HepG2 (cell line): Measurements from ENCODE around the gene NTRK2. TPM values are rescaled to one million over a fixed set of nuclear protein-coding genes. Genes with fewer than 3 reads are reported as not detected.

Source experiments
- ATAC-seq: fragments of 200-7000 bp; cut with Tn5 transposase; 3 replicates; pipeline ENCODE4 v1.9.1; 2020; ENCODE audit warnings: mild to moderate bottlenecking, moderate library complexity
- BruUV-seq: library from RNA; stranded (reverse); fragments of 400-500 nt; replicated peaks from 2 replicates; lab custom pipeline; 2021; lab: Mats Ljungman, UMichigan
- CTCF ChIA-PET: fragments of 300-600 bp; formaldehyde crosslinking; extraction: SDS; loops from one replicate; lab custom pipeline; 2021; ENCODE audit warnings: low total read pairs, inconsistent platforms, low intra/inter-chr PET ratio; lab: Yijun Ruan, JAX
- POLR2A ChIA-PET: fragments of 350-600 bp; sonication (Branson Sonifier 250); formaldehyde crosslinking; loops from one replicate; lab custom pipeline; 2020; ENCODE audit warnings: antibody characterized with exemption, inconsistent platforms; lab: Yijun Ruan, JAX
- DNase-seq: peaks from one replicate; pipeline ENCODE4 v3.0.0-alpha.2; 2015; ENCODE audit warnings: low spot score
- FAIRE-seq: peaks from 3 replicates; lab custom pipeline; 2011; peaks lifted over from hg19 to GRCh38; lab: Jason Lieb, UNC
- H2AFZ ChIP-seq: one replicate; pipeline ENCODE4 v1.6.1; 2011; ENCODE audit warnings: low read length, inconsistent platforms
- H3K27ac ChIP-seq: fragments of 300-600 bp; 3 replicates; pipeline ENCODE4 v1.8.0; 2011; ENCODE audit warnings: mixed run types, mild to moderate bottlenecking, mixed read lengths, low read length, inconsistent platforms; ENCODE audit not compliant: insufficient read depth; ENCODE audit errors: extremely low read length
- H3K27me3 ChIP-seq, 2 experiments: fragments of 200-600 bp in 1 of 2; 2 replicates in 1 of 2; 3 replicates in 1 of 2; pipeline versions ENCODE4 v1.6.0 to v1.8.0; 2011; ENCODE audit warnings: low read length in 2 of 2, mild to moderate bottlenecking in 2 of 2, moderate library complexity in 2 of 2, inconsistent platforms in 1 of 2; ENCODE audit not compliant: insufficient read depth in 2 of 2, control insufficient read depth in 1 of 2
- H3K36me3 ChIP-seq, 2 experiments: fragments of 200-600 bp in 1 of 2; replicated peaks in 1 of 2; 2 replicates in 1 of 2; 3 replicates in 1 of 2; pipeline versions ENCODE4 v1.5.1 to v1.8.0; 2011; ENCODE audit warnings: low read length in 2 of 2, inconsistent platforms in 1 of 2; ENCODE audit not compliant: insufficient read depth in 2 of 2, control insufficient read depth in 1 of 2
- H3K4me1 ChIP-seq: 2 replicates; pipeline ENCODE4 v1.5.1; 2012; ENCODE audit warnings: low read length, inconsistent platforms; ENCODE audit not compliant: insufficient read depth
- H3K4me2 ChIP-seq: 2 replicates; pipeline ENCODE4 v1.6.0; 2011; ENCODE audit warnings: low read depth, low read length, inconsistent platforms
- H3K4me3 ChIP-seq, 3 experiments: fragments of 200-600 bp in 1 of 3; sonication (generic), shearing (Covaris generic) in 1 of 3; replicated peaks in 1 of 3; 2 replicates each; pipeline ENCODE4 v1.5.1; 2011 to 2016; ENCODE audit warnings: low read length in 3 of 3, inconsistent platforms in 2 of 3, low read depth in 2 of 3, mild to moderate bottlenecking in 2 of 3, control low read depth in 1 of 3, mixed read lengths in 1 of 3; ENCODE audit not compliant: insufficient read depth in 1 of 3
- H3K79me2 ChIP-seq: one replicate; pipeline ENCODE4 v1.6.1; 2011; ENCODE audit warnings: low read length, inconsistent platforms; ENCODE audit not compliant: insufficient read depth
- H3K9ac ChIP-seq: 2 replicates; pipeline ENCODE4 v1.6.0; 2011; ENCODE audit warnings: mild to moderate bottlenecking, low read depth, low read length, inconsistent platforms; ENCODE audit not compliant: insufficient read depth
- H3K9me3 ChIP-seq: 2 replicates; pipeline ENCODE4 v1.5.1; 2012; ENCODE audit warnings: mild to moderate bottlenecking, low read length
- H4K20me1 ChIP-seq: 2 replicates; pipeline ENCODE4 v1.6.0; 2011; ENCODE audit warnings: inconsistent platforms, mild to moderate bottlenecking, low read length, moderate library complexity; ENCODE audit not compliant: insufficient read depth
- CEBPB ChIP-seq: IDR thresholded peaks from 2 replicates; pipeline ENCODE4 v1.6.1; 2011; ENCODE audit warnings: low read depth, low read length, improper control_type of control experiment, borderline replicate concordance
- CEBPZ ChIP-seq: IDR thresholded peaks from 2 replicates; pipeline ENCODE4 v1.6.1; 2012; ENCODE audit warnings: low read length, improper control_type of control experiment
- GFI1 ChIP-seq: sonication (generic); formaldehyde crosslinking; IDR thresholded peaks from 2 replicates; pipeline ENCODE4 v1.5.0; 2020; ENCODE audit warnings: missing genetic modification reagents, mild to moderate bottlenecking, borderline replicate concordance
- GMEB1 ChIP-seq: sonication (generic); formaldehyde crosslinking; IDR thresholded peaks from 2 replicates; pipeline ENCODE4 v1.5.1; 2020; ENCODE audit warnings: missing genetic modification reagents, mild to moderate bottlenecking, borderline replicate concordance
- MIER2 ChIP-seq: IDR thresholded peaks from 2 replicates; pipeline ENCODE4 v1.6.1; 2016; ENCODE audit warnings: missing biosample characterization, missing genetic modification reagents
- MIXL1 ChIP-seq: IDR thresholded peaks from 2 replicates; pipeline ENCODE4 v1.6.1; 2016
- SCMH1 ChIP-seq: sonication (generic); formaldehyde crosslinking; IDR thresholded peaks from 2 replicates; pipeline ENCODE4 v1.9.0; 2021; ENCODE audit warnings: missing genetic modification reagents, mild to moderate bottlenecking, borderline replicate concordance
- ZBTB33 ChIP-seq: sonication (generic); formaldehyde crosslinking; IDR thresholded peaks from 2 replicates; pipeline ENCODE4 v1.4.0; 2020; ENCODE audit warnings: missing genetic modification reagents
- ZFAT ChIP-seq: sonication (generic); formaldehyde crosslinking; conservative IDR thresholded peaks from 2 replicates; pipeline ENCODE4 v1.8.1; 2023; ENCODE audit warnings: missing genetic modification reagents, inconsistent platforms
- ZFP82 ChIP-seq: sonication (generic); formaldehyde crosslinking; IDR thresholded peaks from 2 replicates; pipeline ENCODE4 v1.5.1; 2020; ENCODE audit warnings: mild to moderate bottlenecking, missing genetic modification reagents, borderline replicate concordance
- ZNF205 ChIP-seq: IDR thresholded peaks from 2 replicates; pipeline ENCODE4 v1.6.1; 2018; ENCODE audit warnings: missing biosample characterization, missing genetic modification reagents
- ZNF563 ChIP-seq: sonication (generic); formaldehyde crosslinking; IDR thresholded peaks from 2 replicates; pipeline ENCODE4 v1.8.0; 2022; ENCODE audit warnings: mild to moderate bottlenecking, moderate library complexity, missing genetic modification reagents
- ZNF605 ChIP-seq: sonication (generic); formaldehyde crosslinking; IDR thresholded peaks from 2 replicates; pipeline ENCODE4 v1.8.0; 2022; ENCODE audit warnings: mild to moderate bottlenecking, missing genetic modification reagents
- WGBS: methylation state at CpG from one replicate; pipeline ENCODE4 v1.1.6; 2017; ENCODE audit warnings: low lambda C conversion rate; 5-methylcytosine and 5-hydroxymethylcytosine counted together
- in situ Hi-C: cut with HindIII; loops from 2 replicates; pipeline ENCODE4 v1.10.0; 2017; ENCODE audit warnings: low pct_unique_long_range_greater_than_20kb; ENCODE audit not compliant: extremely low pct_ligation_motif_present
- intact Hi-C: fragments of 100-400 bp; cut with micrococcal nuclease; formaldehyde crosslinking; loops from one replicate; pipeline ENCODE4 v1.10.0; 2022; ENCODE audit not compliant: unreplicated experiment
- polyA plus RNA-seq, 8 experiments: library from polyadenylated mRNA; depleted of rRNA in 3 of 8; stranded (reverse) in 7 of 8; unstranded in 1 of 8; fragments of >200 nt; fragmentation: Illumina TruSeq in 4 of 8; extraction: Trizol in 4 of 8; gene quantifications; 2 replicates each; pipeline versions ENCODE4 v1.2.1 to v1.2.3, GENCODE V29; 2011 to 2016; ENCODE audit warnings: low read depth in 4 of 8, missing spikeins in 1 of 8, mixed read lengths in 1 of 8; ENCODE audit not compliant: insufficient read depth in 1 of 8
- total RNA-seq, 5 experiments: library from RNA; depleted of rRNA; stranded (reverse); fragments of >200 nt; fragmentation: Illumina TruSeq; extraction: Trizol; gene quantifications; 2 replicates each; pipeline ENCODE4 v1.2.3, GENCODE V29; 2016; ENCODE audit warnings: low read depth in 1 of 5

NTRK2 gene
- total and polyA plus RNA-seq, 2 of the 13 experiments (the other 11 are each of a cell fraction or from before 2014, with no cell fraction given), result not detected

- in situ Hi-C loops (no loop called here), intact Hi-C loops (no loop called here)
- Histone ChIP-seq H2AFZ (no peak overlapping the region), H3K27me3 (no peaks in the 10 kb centered on the region), H4K20me1 (no peaks in the 10 kb centered on the region), H3K79me2 (no peaks in the 10 kb centered on the region), H3K4me2 (no peak overlapping the region), H3K27ac (no peak overlapping the region), H3K36me3 (no peaks in the 10 kb centered on the region), H3K9ac (no peak overlapping the region), H3K4me1 (no peaks in the 10 kb centered on the region), H3K9me3 (no peaks in the 10 kb centered on the region), H3K4me3 (no peak overlapping the region)
- CTCF ChIA-PET, result no interaction called here
- WGBS, result 0% methylated on average over 6 of the region's 7 CpGs
- BruUV-seq, result no TSS peak
- TF ChIP-seq ZBTB33 (CRISPR knock-in tag), result no peak
- TF ChIP-seq CEBPZ, result no peak
- TF ChIP-seq GFI1 (CRISPR knock-in tag), result no peak
- no peak for TF ChIP-seq SCMH1
- TF ChIP-seq ZNF205 (CRISPR knock-in tag), result no peak
- no peak for TF ChIP-seq ZNF605 (CRISPR knock-in tag)
- TF ChIP-seq ZNF563 (CRISPR knock-in tag), result no peak
- no peak for TF ChIP-seq MIXL1 (CRISPR knock-in tag)
- TF ChIP-seq ZFAT, result no peak
- TF ChIP-seq GMEB1 (CRISPR knock-in tag), result no peak
- no peak for TF ChIP-seq MIER2 (CRISPR knock-in tag)
- no peak for TF ChIP-seq ZFP82 (CRISPR knock-in tag)
- TF ChIP-seq CEBPB, result no peak
- POLR2A ChIA-PET, result no interaction called here
- DNase-seq, result no peak
- ATAC-seq, result no peak
- no peak for FAIRE-seq
These were observed 248.0 kb downstream of the NTRK2 start for GRCh38 chr9:84917366-84918070.
